HG02642 (cell line): ENCODE measurements around the gene DCST2.

Source experiments
- ATAC-seq: cut with Tn5 transposase; IDR thresholded peaks from one replicate; pipeline ENCODE4 v1.9.1; 2021; ENCODE audit warnings: mild to moderate bottlenecking; ENCODE audit not compliant: unreplicated experiment, poor library complexity

DCST2 gene

DNA sequence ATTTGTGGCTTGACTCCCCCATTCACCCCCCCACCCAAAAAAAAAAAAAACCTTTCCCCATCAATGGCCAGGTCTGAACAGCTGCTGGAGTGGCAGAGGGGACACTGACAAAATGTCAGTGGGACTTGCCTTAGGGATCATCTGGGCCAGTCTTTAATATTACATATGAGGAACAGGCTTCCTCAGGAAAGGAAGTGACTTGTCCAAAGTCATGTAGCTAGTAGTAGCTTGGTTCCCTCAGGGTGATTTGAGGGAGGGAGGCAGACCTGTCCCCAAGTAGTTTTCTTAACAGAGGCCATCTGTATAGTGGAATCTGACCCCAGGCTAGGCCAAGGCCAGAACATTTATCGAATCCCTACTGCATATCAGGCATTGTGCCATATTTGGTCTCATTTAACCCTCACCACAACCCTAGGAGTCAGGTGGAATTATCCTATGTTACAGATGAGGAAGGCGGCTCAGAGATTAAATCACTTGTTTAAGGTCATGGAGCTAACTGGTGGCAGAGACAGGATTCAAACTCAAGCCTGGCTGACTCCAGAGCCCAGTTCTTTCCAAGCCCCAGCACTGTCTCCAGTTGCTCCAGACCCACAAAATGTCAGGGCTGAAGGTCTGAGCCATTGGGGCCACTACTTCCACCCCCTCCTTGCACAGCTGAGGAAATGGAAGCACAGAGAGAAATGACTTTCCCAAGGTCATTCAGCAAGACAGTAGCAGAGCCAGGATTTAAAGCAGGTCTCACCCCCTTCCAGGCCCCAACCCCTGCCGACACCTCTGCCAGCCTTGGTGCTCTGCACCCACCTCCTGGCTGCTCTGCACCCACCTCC lies 20.6 kb downstream of the DCST2 start:
- ATAC-seq: no peak

- ATAC-seq: no peak
Observed at GRCh38 chr1:155012026-155012546, 21.5 kb downstream of the DCST2 start.

- ATAC-seq: no peak
Observed at GRCh38 chr1:155011437-155012025, 22.1 kb downstream of the DCST2 start.

- ATAC-seq: no peak
Observed at GRCh38 chr1:155011004-155011416, 22.6 kb downstream of the DCST2 start.

DNA sequence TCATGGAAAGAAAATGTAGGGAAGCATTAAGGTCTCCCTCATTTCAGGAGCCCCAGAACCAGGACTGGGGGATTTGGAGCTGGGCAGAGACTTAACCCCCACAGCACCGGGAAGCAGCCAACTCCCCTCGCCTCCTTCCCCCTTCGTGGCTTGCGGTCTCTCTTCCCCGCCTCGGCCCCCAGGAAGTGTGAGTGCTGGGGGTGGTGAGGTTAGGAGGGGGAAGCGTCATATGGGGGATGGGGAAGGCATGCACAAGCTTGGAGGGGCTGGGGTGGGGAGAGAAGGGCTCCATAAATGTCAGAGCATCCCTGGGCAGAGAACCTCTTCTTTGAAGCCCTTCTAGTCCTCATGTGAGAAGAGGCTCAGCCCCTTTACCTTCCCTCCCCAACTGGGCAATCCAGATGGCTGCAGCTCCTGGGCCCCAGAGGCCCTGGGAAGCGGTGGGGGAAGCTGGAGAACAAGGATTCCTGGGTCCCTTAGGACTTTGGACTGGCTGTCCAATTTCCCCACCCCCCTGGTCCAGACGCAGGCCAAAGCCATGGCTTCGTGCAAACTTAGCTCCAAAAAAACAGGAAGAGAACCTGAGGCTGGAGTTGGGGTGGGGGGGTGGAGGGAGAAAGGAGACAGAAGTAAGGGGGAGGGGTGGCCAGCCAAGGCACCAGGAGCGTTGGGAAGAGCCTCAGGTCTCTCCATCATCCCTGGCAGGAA lies 23.2 kb downstream of the DCST2 start:
- ATAC-seq: no peak

GRCh38 chr1:155009742-155010141 lies 23.8 kb downstream of the DCST2 start:
- ATAC-seq: no peak

GRCh38 chr1:155009221-155009711 lies 24.3 kb downstream of the DCST2 start:
- ATAC-seq: no peak

DNA sequence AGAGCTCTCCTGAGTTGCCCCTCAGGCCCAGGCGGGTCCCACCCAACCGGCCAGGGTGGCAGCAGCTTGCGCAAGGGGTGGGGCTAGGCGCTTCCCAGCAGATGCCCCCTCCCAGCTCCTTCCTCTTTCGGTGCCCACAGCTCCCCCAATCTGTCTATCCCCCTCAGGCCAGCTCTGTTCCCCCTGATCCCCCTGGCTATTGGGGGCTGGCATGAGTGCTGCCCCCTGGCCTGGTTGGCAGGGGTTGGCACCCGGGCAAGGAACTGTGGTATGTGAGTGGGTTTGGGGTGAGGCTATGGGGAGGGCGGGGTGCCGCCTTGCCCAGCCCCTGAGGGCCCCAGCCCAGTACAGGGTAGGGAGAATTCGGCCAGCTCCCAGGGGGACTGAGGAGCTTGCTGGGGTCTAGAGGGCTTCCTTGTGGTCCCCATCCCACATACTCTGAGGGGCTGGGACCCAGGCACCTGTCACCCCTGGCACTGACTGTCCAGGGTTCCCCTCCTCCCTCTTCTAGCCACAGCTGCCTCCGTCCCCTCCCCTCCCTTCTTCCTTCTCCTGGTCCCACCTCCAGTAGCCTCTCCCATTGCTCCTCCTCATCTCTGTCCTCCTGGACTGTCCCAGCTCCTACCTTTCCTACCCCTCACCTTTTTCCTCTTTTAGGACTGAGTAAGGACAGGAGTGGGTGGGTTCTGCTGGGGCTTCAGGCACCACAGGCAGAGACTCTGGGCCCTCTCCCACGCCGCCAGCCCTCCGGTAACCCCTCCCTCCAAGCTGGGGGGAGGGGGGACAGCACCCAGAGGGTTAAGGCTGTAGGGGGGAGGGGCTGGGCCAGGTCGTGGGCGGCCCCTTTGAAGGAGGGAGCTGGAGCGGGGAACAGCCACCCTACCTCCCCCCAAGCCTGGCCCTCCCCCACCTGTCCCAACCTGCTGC lies 25.3 kb downstream of the DCST2 start:
- no peak for ATAC-seq

- ATAC-seq: no peak
Observed at GRCh38 chr1:155007251-155007828, 26.2 kb downstream of the DCST2 start.

- no peak for ATAC-seq
Observed at GRCh38 chr1:155006601-155007101, 26.9 kb downstream of the DCST2 start.

- ATAC-seq: no peak
Observed at GRCh38 chr1:155005076-155006011, 28.2 kb downstream of the DCST2 start.

- no peak for ATAC-seq
Observed at GRCh38 chr1:155004352-155005075, 29.1 kb downstream of the DCST2 start.

DNA sequence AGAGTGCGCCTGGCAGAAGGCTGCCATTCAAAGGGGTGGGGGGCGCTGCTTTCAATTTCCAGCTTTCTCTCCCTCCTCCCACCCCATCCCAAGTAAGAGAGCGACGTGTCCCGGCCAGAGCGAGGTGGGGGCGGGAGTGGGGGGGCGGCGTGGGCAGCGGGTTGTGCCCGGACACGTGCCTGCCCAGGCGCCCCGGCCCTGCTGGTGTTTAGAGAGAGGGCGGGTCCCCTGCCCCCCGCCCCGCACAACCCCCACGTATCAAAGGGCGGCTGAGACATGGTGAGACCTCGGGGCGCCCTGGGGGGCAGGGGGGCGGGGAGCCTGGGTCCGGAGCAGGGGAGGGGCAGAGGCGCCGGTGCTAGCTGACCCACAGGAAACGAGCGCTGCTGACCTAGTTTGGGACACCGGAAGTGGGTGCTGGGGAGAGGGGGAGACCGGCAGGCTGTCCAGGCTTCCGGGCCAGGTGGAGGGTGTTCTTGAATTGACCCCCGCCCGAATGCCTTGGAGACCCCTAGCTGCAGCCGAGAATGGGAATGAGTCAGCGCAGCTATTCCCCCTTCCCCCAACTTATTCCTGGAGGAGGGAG lies 29.7 kb downstream of the DCST2 start:
- ATAC-seq: no peak

GRCh38 chr1:155003227-155003765 lies 30.3 kb downstream of the DCST2 start:
- no peak for ATAC-seq

DNA sequence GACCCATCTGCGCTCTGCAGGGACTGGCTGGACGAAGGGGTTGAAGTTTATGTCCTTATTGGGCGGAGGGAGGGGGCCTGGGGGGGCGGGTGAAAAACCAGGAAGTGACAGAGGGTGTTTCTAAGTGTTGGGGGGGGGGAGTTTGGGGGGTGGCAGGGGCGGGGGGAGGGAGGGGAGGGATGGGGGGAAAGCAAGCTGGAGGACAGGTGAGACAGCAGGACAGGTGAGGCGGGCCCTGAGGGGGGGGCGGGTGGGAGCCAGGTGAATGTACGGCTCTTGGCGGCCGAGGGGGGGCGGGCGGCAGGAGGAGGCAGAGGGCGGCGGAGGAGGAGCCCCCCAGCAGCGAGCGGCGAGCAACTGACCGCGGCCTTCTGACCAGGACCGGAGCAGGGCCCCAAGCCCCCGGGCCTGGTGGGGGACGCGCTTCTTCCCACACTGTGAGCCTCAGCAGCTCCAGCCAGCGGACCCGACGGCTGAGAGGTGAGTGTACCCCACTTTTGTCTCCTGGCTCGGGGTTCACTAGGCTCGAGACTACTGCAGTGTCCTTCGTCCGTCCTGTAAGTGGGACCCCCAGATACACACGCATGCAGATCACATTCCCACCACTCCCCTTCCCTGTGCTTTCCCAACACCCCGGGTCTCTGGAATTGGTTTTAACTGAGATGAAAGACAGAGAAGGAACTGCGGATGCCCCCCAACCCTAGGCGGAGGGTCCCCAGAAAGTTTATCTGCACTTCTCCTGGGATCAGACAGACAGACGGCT lies 30.9 kb downstream of the DCST2 start, which contains the start of gene ZBTB7B:
ZBTB7B (plus strand) TSS at position 339 of the 763 bp plus-strand sequence. CDS start 11,859 bp downstream, outside the sequence.
- ATAC-seq: peak; percentile 2
